Endodermal cell (in vitro differentiated cells): Measurements from ENCODE around the gene GNAO1. TPM values are rescaled to one million over a fixed set of nuclear protein-coding genes. Genes with fewer than 3 reads are reported as not detected.

ENCODE experiments used
- DNase-seq: peaks from one replicate; pipeline ENCODE4 v3.0.0-alpha.2; 2017
- H3K27ac ChIP-seq: 2 replicates; pipeline ENCODE4 v1.5.1; 2013; ENCODE audit warnings: mild to moderate bottlenecking, low read depth, low read length, moderate library complexity
- H3K27me3 ChIP-seq: 2 replicates; pipeline ENCODE4 v1.6.1; 2013; ENCODE audit warnings: mild to moderate bottlenecking, low read length, moderate library complexity; ENCODE audit not compliant: insufficient read depth, control insufficient read depth, poor library complexity, severe bottlenecking
- H3K36me3 ChIP-seq: 2 replicates; pipeline ENCODE4 v1.7.0; 2013; ENCODE audit warnings: mild to moderate bottlenecking, low read length, moderate library complexity; ENCODE audit not compliant: control insufficient read depth, insufficient read depth
- H3K4me1 ChIP-seq: one replicate; pipeline ENCODE4 v1.7.0; 2013; ENCODE audit warnings: low read length; ENCODE audit not compliant: control insufficient read depth, insufficient read depth
- H3K4me3 ChIP-seq: 2 replicates; pipeline ENCODE4 v1.5.1; 2013; ENCODE audit warnings: mild to moderate bottlenecking, low read length, moderate library complexity
- H3K9ac ChIP-seq: 2 replicates; pipeline ENCODE4 v1.6.1; 2013; ENCODE audit warnings: mild to moderate bottlenecking, low read length, moderate library complexity; ENCODE audit not compliant: poor library complexity, severe bottlenecking; ENCODE audit errors: extremely low read depth
- H3K9me3 ChIP-seq: 2 replicates; pipeline ENCODE4 v1.6.1; 2013; ENCODE audit warnings: mild to moderate bottlenecking, low read length, moderate library complexity; ENCODE audit not compliant: control insufficient read depth
- H3K27ac Mint-ChIP-seq: 2 replicates; pipeline ENCODE4 v1.8.0; 2020; ENCODE audit warnings: mixed read lengths
- H3K27me3 Mint-ChIP-seq: 2 replicates; pipeline ENCODE4 v1.8.0; 2021; ENCODE audit warnings: mild to moderate bottlenecking, mixed read lengths; ENCODE audit not compliant: insufficient read depth
- H3K36me3 Mint-ChIP-seq: 2 replicates; pipeline ENCODE4 v1.8.0; 2020; ENCODE audit warnings: low read depth, mixed read lengths
- H3K4me1 Mint-ChIP-seq: 2 replicates; pipeline ENCODE4 v1.8.0; 2020; ENCODE audit warnings: mixed read lengths
- H3K4me3 Mint-ChIP-seq: 2 replicates; pipeline ENCODE4 v1.8.0; 2020; ENCODE audit warnings: mild to moderate bottlenecking, moderate library complexity, mixed read lengths
- H3K9me3 Mint-ChIP-seq: 2 replicates; pipeline ENCODE4 v1.8.0; 2020; ENCODE audit warnings: mild to moderate bottlenecking, mixed read lengths
- CTCF ChIP-seq: fragments of 200-600 bp; sonication (generic); conservative IDR thresholded peaks from 2 replicates; pipeline ENCODE4 v1.5.0; 2021; ENCODE audit warnings: antibody characterized with exemption, mild to moderate bottlenecking
- WGBS, 2 experiments: methylation state at CpG; one replicate each; pipeline versions ENCODE4 v1.1.5 to v1.1.7; 2013; ENCODE audit warnings: missing lambda C conversion rate in 2 of 2, mixed read lengths in 1 of 2; ENCODE audit not compliant: insufficient coverage in 1 of 2, insufficient read length in 1 of 2; 5-methylcytosine and 5-hydroxymethylcytosine counted together
- total RNA-seq, 2 donors: library from RNA; stranded (reverse); fragmentation: NEBNext Ultra II Directional in 1 of 2; extraction: Animal tissue kit (Norgen Biotek cat#: 25700) in 1 of 2; gene quantifications; 2 replicates in 1 of 2; 3 replicates in 1 of 2; pipeline ENCODE4 v1.2.1, GENCODE V29; 2021

The GNAO1 gene
- total RNA-seq, 2 donors from 2014 or later: 2.7 to 7.1 TPM

DNA sequence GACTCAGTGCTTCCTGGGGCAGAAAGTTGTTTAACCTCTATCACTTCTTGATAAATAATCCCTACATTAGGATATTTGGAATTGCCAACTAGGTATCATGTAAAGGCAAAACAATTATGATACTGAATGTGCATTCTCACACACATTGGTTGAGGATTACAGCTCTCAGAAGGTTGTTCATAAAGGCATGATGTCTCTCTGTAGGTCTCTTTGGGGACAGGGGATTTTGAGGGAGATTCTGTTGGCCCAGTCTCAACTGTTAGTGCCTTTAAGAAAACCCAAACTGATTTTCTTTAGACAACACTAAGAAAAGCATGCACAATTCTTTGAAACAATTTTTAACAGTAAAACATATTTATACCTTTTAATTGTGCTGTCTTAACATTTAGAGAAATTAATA, 56.5 kb downstream of the GNAO1 start:
- Histone ChIP-seq H3K36me3 (no peaks in the 10 kb centered on the region), H3K9ac (no peak overlapping the region), H3K9me3 (no peaks in the 10 kb centered on the region), H3K4me1 (no peaks in the 10 kb centered on the region), H3K27me3 (no peaks in the 10 kb centered on the region), H3K27ac (no peak overlapping the region), H3K4me3 (no peak overlapping the region)
- Mint-ChIP-seq H3K27ac (no peak overlapping the region), H3K27me3 (no peaks in the 10 kb centered on the region), H3K4me1 (no peaks in the 10 kb centered on the region), H3K9me3 (no peaks in the 10 kb centered on the region), H3K4me3 (no peak overlapping the region), H3K36me3 (no peaks in the 10 kb centered on the region)
- DNase-seq: no peak
- TF ChIP-seq CTCF: no peak

DNA sequence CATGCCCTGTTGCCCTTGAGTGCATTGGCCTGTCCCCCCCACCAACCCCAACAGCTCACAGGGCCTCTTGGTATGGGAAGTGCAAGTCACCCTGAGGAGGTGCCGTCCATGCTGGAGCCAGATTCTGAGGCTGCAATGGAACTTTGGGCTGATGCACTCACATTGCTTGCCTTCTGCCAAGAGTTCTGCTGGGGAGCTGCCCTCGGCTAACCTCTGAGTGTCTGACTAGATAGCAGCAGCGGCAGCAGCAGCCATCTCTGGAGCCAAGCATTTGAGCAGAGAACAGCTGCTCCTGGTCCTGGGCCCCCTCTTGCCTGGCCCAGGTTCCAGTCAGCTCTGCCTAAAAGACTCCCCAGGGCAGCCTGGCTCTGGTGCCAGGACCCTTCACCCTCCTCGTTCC, 61.5 kb downstream of the GNAO1 start:
- no peaks in the 10 kb centered on the region for H3K36me3 Mint-ChIP-seq
- DNase-seq: no peak
- H3K27ac Mint-ChIP-seq: no peak overlapping the region
- no peaks in the 10 kb centered on the region for H3K4me1 Mint-ChIP-seq
- Histone ChIP-seq H3K9me3 (no peaks in the 10 kb centered on the region), H3K4me1 (no peaks in the 10 kb centered on the region), H3K27ac (no peak overlapping the region), H3K9ac (no peak overlapping the region), H3K36me3 (no peaks in the 10 kb centered on the region), H3K4me3 (no peak overlapping the region), H3K27me3 (no peaks in the 10 kb centered on the region)
- no peaks in the 10 kb centered on the region for H3K9me3 Mint-ChIP-seq
- H3K27me3 Mint-ChIP-seq: no peaks in the 10 kb centered on the region
- WGBS, 2 experiments: 94% methylated on average over 2 to 4 of the region's 4 CpGs
- H3K4me3 Mint-ChIP-seq: no peak overlapping the region
- no peak for TF ChIP-seq CTCF

DNA sequence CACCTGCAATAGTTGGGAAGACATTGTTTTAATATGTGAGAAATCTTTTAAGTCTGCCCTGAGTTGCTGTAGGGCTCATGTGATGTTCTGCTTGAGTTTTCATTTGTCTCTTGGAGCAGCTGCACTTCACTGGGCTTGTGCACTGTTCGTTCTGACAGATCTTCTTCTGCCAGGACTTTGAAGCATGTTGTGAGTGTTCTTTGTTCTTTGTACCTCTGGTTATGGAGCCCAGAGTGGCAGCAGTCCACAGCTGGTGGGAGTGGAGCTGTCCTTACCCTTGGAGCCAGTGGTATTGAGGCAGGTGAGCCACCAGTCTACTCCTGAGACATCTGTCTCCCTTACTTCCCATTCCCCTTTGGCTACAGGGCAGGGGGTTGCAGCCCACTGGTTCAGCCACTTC, 64.6 kb downstream of the GNAO1 start:
- no peak overlapping the region for H3K4me3 ChIP-seq
- no peak overlapping the region for H3K27ac ChIP-seq
- no peak for TF ChIP-seq CTCF
- H3K4me1 ChIP-seq: no peaks in the 10 kb centered on the region
- Mint-ChIP-seq H3K27me3 (no peaks in the 10 kb centered on the region), H3K27ac (no peak overlapping the region), H3K36me3 (no peaks in the 10 kb centered on the region), H3K4me3 (no peak overlapping the region), H3K4me1 (no peaks in the 10 kb centered on the region), H3K9me3 (no peaks in the 10 kb centered on the region)
- H3K27me3 ChIP-seq: no peaks in the 10 kb centered on the region
- DNase-seq: no peak
- WGBS, 2 experiments: 75 to 100% methylated on average over 1 of the region's 1 CpG
- H3K9me3 ChIP-seq: no peaks in the 10 kb centered on the region
- H3K9ac ChIP-seq: no peak overlapping the region
- H3K36me3 ChIP-seq: no peaks in the 10 kb centered on the region
